ENCODE data around the gene CCDC68. TPM values are rescaled to one million over a fixed set of nuclear protein-coding genes. Genes with fewer than 3 reads are reported as not detected.

Gene CCDC68, protein sequence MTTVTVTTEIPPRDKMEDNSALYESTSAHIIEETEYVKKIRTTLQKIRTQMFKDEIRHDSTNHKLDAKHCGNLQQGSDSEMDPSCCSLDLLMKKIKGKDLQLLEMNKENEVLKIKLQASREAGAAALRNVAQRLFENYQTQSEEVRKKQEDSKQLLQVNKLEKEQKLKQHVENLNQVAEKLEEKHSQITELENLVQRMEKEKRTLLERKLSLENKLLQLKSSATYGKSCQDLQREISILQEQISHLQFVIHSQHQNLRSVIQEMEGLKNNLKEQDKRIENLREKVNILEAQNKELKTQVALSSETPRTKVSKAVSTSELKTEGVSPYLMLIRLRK
- total RNA-seq: not detected

DNA sequence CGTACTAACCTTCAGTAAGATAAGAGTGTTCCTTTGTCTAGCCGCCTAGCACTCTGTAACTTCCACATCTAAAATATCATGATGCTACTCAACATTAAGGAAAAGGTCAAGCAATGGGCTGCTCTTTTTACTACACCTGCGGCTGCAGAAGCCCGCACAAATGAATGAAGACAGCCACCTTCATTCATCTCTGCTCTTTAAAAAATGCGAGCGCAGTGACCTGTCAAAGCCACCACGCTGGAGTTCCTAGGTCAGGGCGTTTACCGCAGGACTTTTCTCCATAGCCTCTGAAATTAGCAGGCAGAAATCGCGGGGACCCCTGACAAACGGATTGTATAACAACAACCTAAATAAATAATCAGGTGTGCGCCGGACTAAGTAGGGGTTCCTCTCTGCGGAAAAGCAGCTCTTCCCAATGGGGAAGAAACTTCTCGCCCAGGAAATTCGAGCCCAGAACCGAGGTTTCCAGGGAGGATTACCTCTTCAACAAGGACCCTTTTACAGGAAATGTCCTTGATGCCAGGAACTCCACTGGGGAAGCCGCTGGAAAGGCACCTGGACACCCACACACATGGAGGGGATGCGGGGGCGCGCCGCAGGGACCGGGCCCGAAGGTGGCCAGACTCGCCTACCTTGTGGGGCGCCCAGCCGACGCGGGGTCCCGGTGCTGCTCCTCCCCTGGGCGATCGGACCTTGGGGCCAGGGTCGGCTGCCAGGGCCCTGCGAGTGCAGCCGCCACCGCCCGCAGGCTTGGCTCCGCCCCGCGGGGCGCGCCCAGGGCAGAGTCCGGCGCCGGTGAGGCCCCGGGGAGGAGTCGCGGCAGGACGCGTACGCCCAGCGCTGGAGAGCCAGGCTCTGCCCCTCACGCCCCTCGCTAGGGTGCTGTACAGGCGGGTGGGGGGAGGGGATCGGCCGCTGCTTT is at the start of gene CCDC68:
Gene CCDC68, minus strand, starts transcription at position 758 of the 922 bp plus-strand sequence. CDS start 16,670 bp downstream, outside the sequence.
- no peak within 1 kb of the TSS for H3K27ac Mint-ChIP-seq
- CTCF ChIA-PET: interaction anchor here (1.0 kb wide), 1 partner anchor 15 kb away, joined by 3 read pairs; no protein-coding TSS in a partner anchor
- no peaks in the 10 kb centered on the region for H3K4me1 Mint-ChIP-seq
- DNase-seq (no peak), ATAC-seq (no peak)
- POLR2A ChIA-PET: no interaction called here
- peaks cover 38% of the 10 kb centered on the region for H3K27me3 Mint-ChIP-seq
- intact Hi-C loops (cut with DNase I, micrococcal nuclease): no loop called here
- no peaks in the 10 kb centered on the region for H3K36me3 Mint-ChIP-seq (ENCODE audit: low read depth)
- H3K4me3 Mint-ChIP-seq: peak within 1 kb of the TSS; percentile 44
- no peaks in the 10 kb centered on the region for H3K9me3 Mint-ChIP-seq (ENCODE audit: low read depth)

DNA sequence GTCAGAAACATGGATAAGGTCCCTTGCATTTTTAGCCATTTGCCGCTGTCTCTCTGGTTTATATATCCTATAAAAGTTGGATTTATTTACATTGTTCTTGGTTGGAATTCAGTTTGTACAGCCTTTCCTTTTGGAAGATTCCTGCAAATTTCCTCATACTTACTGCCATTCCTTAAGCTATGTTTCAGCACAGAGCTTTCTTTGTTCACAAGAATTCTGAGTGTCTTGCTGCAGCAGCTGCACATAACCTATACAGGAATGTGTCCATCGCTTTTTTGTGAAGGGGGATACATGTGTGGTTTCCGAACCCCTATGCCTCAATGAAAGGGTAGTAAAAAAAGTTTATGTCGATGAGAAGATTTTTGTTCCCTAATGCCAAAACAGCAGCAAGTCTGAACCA is 48.3 kb upstream of the CCDC68 start:
- ATAC-seq (no peak), DNase-seq (no peak)
- Mint-ChIP-seq H3K4me3 (no peak overlapping the region), H3K36me3 (ENCODE audit: low read depth) (no peaks in the 10 kb centered on the region), H3K4me1 (no peaks in the 10 kb centered on the region), H3K27me3 (peaks cover 3% of the 10 kb centered on the region), H3K9me3 (ENCODE audit: low read depth) (no peaks in the 10 kb centered on the region), H3K27ac (no peak overlapping the region)
- POLR2A ChIA-PET: no interaction called here
- intact Hi-C loops (cut with DNase I, micrococcal nuclease): no loop called here
- CTCF ChIA-PET: no interaction called here

DNA sequence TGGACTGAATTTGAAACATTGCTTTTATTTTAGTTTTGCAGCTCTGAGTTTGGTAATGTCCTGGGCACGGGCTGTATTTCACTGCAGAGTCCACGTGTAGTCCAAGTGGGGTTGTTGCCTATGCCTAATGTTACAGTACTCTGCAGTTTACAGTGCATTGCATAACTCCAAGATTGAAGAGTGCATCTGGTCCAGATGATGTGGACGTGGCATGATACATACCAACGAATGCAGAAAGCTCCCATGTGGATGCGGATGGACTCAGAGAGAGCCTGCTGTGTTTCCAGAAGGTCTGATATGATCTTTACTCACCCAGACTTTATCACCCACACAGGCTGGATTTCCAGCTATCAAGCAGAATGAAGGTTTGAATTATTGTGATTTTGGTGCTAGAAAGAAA is 44.4 kb upstream of the CCDC68 start:
- no peaks in the 10 kb centered on the region for H3K9me3 Mint-ChIP-seq (ENCODE audit: low read depth)
- no peak for DNase-seq
- H3K4me1 Mint-ChIP-seq: no peaks in the 10 kb centered on the region
- peaks cover 3% of the 10 kb centered on the region for H3K27me3 Mint-ChIP-seq
- ChIA-PET POLR2A (no interaction called here), CTCF (no interaction called here)
- no peak overlapping the region for H3K4me3 Mint-ChIP-seq
- H3K36me3 Mint-ChIP-seq (ENCODE audit: low read depth): no peaks in the 10 kb centered on the region
- no peak overlapping the region for H3K27ac Mint-ChIP-seq
- intact Hi-C loops (cut with DNase I, micrococcal nuclease): no loop called here
- no peak for ATAC-seq

DNA sequence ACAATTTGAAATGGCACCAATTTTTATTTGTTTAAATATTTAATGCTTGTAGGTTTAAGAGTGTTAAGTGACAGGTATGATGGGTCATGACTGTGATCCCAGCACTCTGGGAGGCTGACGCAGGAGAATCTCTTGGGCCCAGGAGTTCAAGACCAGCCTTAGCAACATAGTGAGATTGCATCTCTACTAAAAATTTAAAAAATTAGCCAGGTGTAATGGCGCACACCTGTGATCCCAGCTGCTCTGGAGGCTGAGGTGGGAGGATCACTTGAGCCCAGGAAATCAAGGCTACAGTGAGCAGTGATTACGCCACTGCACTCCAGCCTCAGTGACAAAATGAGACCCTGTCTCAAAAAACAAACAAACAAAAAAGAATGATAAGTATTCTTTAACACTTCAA is 43.0 kb upstream of the CCDC68 start:
- H3K27ac Mint-ChIP-seq: no peak overlapping the region
- no peaks in the 10 kb centered on the region for H3K4me1 Mint-ChIP-seq
- no peak for ATAC-seq
- ChIA-PET CTCF (interaction anchor here (0.7 kb wide), 1 partner anchor 15 kb away, joined by 3 read pairs; no protein-coding TSS in a partner anchor), POLR2A (no interaction called here)
- intact Hi-C loops (cut with DNase I, micrococcal nuclease): no loop called here
- no peaks in the 10 kb centered on the region for H3K9me3 Mint-ChIP-seq (ENCODE audit: low read depth)
- H3K27me3 Mint-ChIP-seq: no peaks in the 10 kb centered on the region
- no peak overlapping the region for H3K4me3 Mint-ChIP-seq
- no peak for DNase-seq
- H3K36me3 Mint-ChIP-seq (ENCODE audit: low read depth): no peaks in the 10 kb centered on the region

DNA sequence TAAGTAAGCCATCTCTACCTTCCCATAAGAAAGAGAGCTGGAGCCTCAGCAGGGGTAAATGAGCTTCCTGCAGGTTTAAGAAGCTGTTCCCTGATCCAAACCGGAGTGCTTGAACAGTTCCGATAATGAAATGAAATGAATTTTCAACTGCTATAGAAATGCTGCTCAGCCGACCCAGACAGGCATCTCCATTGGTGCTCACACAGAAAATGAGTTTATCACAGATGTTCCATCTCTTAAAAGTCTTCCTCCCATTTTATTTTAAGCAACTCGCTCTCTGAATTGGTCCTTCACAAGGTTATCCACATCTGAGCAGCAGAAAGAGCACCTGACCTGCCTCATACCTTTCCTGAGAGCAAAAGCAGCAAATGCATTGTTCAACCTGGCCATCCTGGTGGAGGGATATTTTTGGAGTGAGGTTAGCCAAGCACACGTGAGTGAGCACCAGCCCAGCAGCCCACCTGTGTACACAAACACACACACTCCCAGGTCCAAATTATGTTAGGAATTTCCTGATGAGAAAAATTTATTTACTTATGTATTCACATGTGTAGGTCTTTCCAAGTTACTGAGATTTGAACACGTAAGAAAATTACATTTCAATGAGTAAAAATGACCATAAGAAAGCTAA is 42.2 kb upstream of the CCDC68 start:
- Mint-ChIP-seq H3K27me3 (no peaks in the 10 kb centered on the region), H3K27ac (no peak overlapping the region), H3K36me3 (ENCODE audit: low read depth) (no peaks in the 10 kb centered on the region), H3K9me3 (ENCODE audit: low read depth) (no peaks in the 10 kb centered on the region), H3K4me1 (no peaks in the 10 kb centered on the region), H3K4me3 (no peak overlapping the region)
- ChIA-PET CTCF (interaction anchor here (0.7 kb wide), 1 partner anchor 14 kb away, joined by 3 read pairs; no protein-coding TSS in a partner anchor), POLR2A (no interaction called here)
- intact Hi-C loops (cut with DNase I, micrococcal nuclease): no loop called here
- DNase-seq: no peak
- ATAC-seq: no peak

DNA sequence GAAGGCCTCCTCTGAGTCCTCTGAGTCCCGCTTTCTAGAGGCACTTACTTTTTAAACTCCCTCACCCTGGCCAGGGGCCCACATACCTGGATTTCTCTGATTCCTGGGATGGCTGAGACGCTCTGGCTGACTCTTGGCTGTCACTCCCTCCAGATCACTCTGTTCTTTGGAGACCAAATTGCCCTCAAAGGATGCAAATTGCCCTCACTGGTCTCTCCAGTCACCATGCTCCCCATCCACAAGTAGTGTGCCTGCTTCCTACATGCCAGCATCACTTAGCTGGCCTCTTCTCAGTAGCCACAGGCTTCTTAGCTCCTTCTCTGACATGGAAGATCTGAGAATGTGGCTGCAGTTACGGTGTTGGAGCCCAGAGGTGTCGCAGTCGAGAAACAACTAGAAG is 41.3 kb upstream of the CCDC68 start:
- intact Hi-C loops (cut with DNase I, micrococcal nuclease): no loop called here
- no peak for DNase-seq

DNA sequence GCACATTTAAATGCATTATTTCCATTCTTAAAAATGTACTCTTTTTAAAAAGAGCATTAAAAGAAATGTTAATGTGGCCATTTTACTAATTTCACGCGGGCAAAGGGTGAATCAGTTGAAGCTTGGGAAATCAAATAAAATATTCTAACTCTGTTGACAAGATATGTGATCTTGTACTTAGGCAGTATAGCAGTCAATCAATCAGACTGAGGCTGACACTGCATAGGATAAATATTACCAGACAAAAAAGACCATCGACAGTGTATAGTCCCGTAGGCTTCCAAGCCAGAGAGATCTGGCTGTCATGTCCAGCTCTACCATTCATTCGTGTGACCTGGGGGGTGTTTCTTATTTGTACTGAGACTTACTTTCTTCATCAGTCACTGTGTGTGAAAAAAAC is 39.8 kb upstream of the CCDC68 start:
- DNase-seq: no peak
- POLR2A ChIA-PET: no interaction called here
- CTCF ChIA-PET: no interaction called here

More for the DNA sequence above, 41.3 kb upstream of the CCDC68 start:
- ChIA-PET POLR2A (no interaction called here), CTCF (no interaction called here)
- Mint-ChIP-seq H3K9me3 (ENCODE audit: low read depth) (no peaks in the 10 kb centered on the region), H3K27me3 (no peaks in the 10 kb centered on the region), H3K4me1 (no peaks in the 10 kb centered on the region), H3K27ac (no peak overlapping the region), H3K36me3 (ENCODE audit: low read depth) (no peaks in the 10 kb centered on the region), H3K4me3 (no peak overlapping the region)
- ATAC-seq: no peak

DNA sequence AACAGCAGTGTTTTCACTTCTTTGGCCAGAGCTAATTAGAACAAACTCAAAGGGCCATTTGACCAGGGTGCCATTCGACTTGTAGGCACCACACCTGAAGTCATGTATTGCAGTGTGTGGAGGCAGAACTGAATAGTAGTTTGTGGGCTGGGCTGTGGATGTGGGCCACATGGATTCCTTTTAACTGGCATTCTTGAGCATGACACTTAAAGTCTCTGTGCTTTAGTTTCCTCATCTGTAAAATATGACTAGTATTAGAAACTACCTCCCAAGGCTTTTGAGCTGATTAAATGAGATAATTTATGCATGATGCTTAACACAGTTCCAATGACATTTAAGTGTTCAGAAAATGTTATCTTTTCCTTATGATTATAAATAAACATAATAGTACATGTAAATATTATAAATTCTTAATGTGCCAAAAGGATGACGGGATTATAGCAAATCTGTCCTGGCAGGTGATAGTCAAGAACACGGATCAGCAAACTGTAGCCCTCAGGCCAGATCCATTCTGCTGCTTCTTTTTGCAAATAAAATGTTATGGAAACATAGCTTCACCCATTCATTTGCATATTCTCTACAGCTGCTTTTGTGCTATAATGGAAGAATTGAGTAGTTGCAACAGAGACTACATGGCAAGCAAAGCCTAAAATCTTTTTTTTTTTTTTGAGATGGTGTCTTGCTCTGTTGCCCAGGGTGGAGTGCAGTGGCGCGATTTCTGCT is 36.3 kb upstream of the CCDC68 start:
- ChIA-PET POLR2A (no interaction called here), CTCF (interaction anchor here (0.7 to 2.3 kb wide), 3 partner anchors 10 to 14 kb away, joined by 3 to 7 read pairs (median 4); no protein-coding TSS in a partner anchor)
- no peaks in the 10 kb centered on the region for H3K27me3 Mint-ChIP-seq
- H3K36me3 Mint-ChIP-seq (ENCODE audit: low read depth): no peaks in the 10 kb centered on the region
- intact Hi-C loops (cut with DNase I, micrococcal nuclease): no loop called here
- no peak overlapping the region for H3K27ac Mint-ChIP-seq
- peaks cover 1% of the 10 kb centered on the region for H3K9me3 Mint-ChIP-seq (ENCODE audit: low read depth)
- ATAC-seq (no peak), DNase-seq (no peak)
- no peaks in the 10 kb centered on the region for H3K4me1 Mint-ChIP-seq
- H3K4me3 Mint-ChIP-seq: no peak overlapping the region

More for the DNA sequence above, 39.8 kb upstream of the CCDC68 start:
- H3K27ac Mint-ChIP-seq: no peak overlapping the region
- H3K9me3 Mint-ChIP-seq (ENCODE audit: low read depth): peaks cover 1% of the 10 kb centered on the region
- H3K4me3 Mint-ChIP-seq: no peak overlapping the region
- H3K36me3 Mint-ChIP-seq (ENCODE audit: low read depth): no peaks in the 10 kb centered on the region
- no peak for ATAC-seq
- no peaks in the 10 kb centered on the region for H3K27me3 Mint-ChIP-seq
- intact Hi-C loops (cut with DNase I, micrococcal nuclease): no loop called here
- H3K4me1 Mint-ChIP-seq: no peaks in the 10 kb centered on the region

DNA sequence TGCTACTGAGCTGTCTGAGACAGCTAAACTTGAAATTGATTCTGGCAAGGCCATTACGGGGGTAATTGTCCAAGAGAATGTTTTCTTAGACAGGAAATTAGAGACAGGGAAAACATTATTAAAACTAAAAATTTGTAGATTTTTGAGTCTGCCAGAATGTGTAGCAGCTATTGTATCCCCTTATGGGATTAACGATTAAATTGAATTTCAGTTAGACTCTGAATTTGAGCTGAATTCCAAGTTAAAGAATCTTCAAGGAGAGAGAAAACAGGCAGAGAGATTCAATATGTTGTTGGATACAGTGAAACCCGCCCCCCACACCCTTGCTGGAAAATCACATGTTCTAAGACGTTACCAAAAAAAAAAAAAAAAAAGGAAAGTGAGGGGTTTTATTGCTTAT is 32.7 kb upstream of the CCDC68 start:
- H3K9me3 Mint-ChIP-seq (ENCODE audit: low read depth): peaks cover 1% of the 10 kb centered on the region
- CTCF ChIA-PET: no interaction called here
- POLR2A ChIA-PET: no interaction called here
- peaks cover 2% of the 10 kb centered on the region for H3K27me3 Mint-ChIP-seq
- DNase-seq (no peak), ATAC-seq (no peak)
- H3K27ac Mint-ChIP-seq: no peak overlapping the region
- no peaks in the 10 kb centered on the region for H3K36me3 Mint-ChIP-seq (ENCODE audit: low read depth)
- intact Hi-C loops (cut with DNase I, micrococcal nuclease): no loop called here
- no peaks in the 10 kb centered on the region for H3K4me1 Mint-ChIP-seq
- H3K4me3 Mint-ChIP-seq: no peak overlapping the region

DNA sequence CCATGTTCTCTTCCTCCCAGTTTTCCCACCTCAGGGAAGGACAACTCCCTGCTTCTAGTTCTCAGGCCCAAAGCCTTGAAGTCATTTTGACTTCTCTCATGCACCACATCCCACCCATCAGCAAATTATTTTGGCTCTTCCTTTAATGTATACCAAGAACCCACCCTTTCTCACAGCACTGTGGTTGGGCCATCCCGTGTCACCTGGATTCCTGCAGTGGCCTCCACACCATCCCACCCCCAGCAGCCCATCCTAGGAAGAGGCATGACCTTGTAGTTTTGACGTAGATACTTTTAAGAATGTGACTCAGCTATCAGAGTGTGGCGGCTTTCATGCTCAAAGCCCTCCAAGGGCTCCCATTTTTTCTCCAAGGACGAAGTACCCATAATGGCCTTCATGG is 25.6 kb upstream of the CCDC68 start:
- Mint-ChIP-seq H3K36me3 (ENCODE audit: low read depth) (no peaks in the 10 kb centered on the region), H3K27ac (no peak overlapping the region), H3K9me3 (ENCODE audit: low read depth) (no peaks in the 10 kb centered on the region), H3K27me3 (peaks cover 2% of the 10 kb centered on the region), H3K4me1 (no peaks in the 10 kb centered on the region), H3K4me3 (no peak overlapping the region)
- intact Hi-C loops (cut with DNase I, micrococcal nuclease): loop anchor here in 1 of 2 experiments (5.0 kb wide), 1 partner anchor 428 kb away; no protein-coding TSS in a partner anchor
- ATAC-seq (no peak), DNase-seq (no peak)
- CTCF ChIA-PET: interaction anchor here (1.5 kb wide), 1 partner anchor 75 kb away, joined by 5 read pairs; no protein-coding TSS in a partner anchor
- POLR2A ChIA-PET: no interaction called here

DNA sequence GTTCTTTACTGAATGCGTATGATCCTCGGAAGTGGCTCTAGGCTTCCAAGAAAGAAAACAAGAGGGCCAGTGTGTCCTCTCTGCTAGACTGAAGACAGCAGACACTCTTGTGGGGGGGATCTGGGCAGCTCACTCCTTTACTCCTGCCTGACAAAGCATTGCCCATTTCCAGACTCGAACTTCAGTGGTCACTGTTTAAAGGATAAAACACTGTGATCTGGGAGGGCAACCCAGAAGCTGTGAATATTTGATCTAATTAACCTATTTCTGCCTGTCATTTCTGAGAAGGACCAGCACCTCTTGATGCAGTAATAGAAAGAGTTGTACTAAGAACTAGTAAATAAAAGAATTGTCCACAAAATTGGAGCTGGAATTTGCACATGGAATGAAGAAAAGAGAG is 24.5 kb upstream of the CCDC68 start:
- no peak for ATAC-seq
- no peaks in the 10 kb centered on the region for H3K4me1 Mint-ChIP-seq
- ChIA-PET CTCF (interaction anchor here (0.8 to 1.9 kb wide), 18 partner anchors 9 to 591 kb away, joined by 3 to 10 read pairs (median 4); partner anchors contain the start of gene RAB27B), POLR2A (no interaction called here)
- no peak overlapping the region for H3K4me3 Mint-ChIP-seq
- no peak for DNase-seq
- intact Hi-C loops (cut with DNase I, micrococcal nuclease): loop anchor here (1.0 to 5.0 kb wide), 6 partner anchors 37 to 591 kb away; no protein-coding TSS in a partner anchor
- no peaks in the 10 kb centered on the region for H3K36me3 Mint-ChIP-seq (ENCODE audit: low read depth)
- H3K9me3 Mint-ChIP-seq (ENCODE audit: low read depth): no peaks in the 10 kb centered on the region
- H3K27me3 Mint-ChIP-seq: peaks cover 2% of the 10 kb centered on the region
- no peak overlapping the region for H3K27ac Mint-ChIP-seq
